ENCODE results near the gene TRIM66.

TRIM66 gene

DNA sequence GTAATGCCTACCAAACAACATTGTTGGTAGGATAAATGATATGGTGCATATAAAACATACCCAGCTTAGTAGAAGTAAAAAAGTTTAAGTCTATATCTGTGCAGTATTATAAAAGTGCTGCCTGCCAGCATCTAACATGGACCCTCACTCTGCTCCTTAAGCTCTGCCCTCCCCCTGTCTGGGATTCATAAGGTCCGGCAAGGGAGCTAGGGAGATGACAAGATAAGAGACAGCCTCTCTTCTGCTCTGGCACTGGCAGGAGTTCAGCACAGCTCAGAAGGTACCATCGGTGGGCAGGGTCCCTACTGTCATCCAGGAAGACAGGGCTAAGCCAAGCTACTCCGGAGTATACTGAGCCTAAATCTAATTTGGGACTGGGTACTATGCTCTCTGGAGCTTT, 42.8 kb downstream of the TRIM66 start:
- no peaks in the 10 kb centered on the region for H3K4me1 ChIP-seq (ENCODE audit: insufficient read depth, low read length)

DNA sequence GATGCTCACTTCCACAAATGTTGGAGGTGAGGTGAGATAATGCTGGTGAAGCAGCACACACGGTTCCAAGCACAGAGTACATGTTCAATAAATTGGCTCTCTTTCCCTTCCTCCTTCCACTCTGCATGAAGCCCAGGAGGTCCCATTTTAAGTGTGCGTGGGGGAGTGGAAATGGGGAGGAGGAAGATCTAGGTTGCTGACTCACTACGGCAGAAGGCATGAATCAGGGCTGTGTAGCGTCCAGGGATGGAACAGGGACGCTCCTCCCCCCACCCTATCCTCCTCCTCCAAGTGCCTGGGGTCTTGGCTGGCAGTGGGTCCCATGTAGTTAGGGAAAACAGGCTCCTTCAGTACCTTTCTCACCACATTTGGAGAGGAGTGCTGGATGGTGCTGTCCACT, 44.2 kb downstream of the TRIM66 start:
- Histone ChIP-seq H3K36me3 (ENCODE audit: insufficient read depth, low read length) (peaks cover 75% of the 10 kb centered on the region), H3K79me2 (ENCODE audit: insufficient read depth, low read length) (no peaks in the 10 kb centered on the region), H3K9ac (ENCODE audit: low read depth, low read length) (no peak overlapping the region), H3K9me3 (ENCODE audit: insufficient read depth, low read length, severe bottlenecking) (no peaks in the 10 kb centered on the region), H2AFZ (ENCODE audit: low read depth, low read length) (no peak overlapping the region), H3K27me3 (ENCODE audit: insufficient read depth, low read length, poor library complexity) (no peaks in the 10 kb centered on the region), H3K4me2 (ENCODE audit: insufficient read depth, low read length) (no peak overlapping the region), H3K4me3 (ENCODE audit: low read depth in 1 of 2, low read length in 2 of 2) (no peak overlapping the region), H4K20me1 (ENCODE audit: insufficient read depth, low read length) (no peaks in the 10 kb centered on the region), H3K4me1 (ENCODE audit: insufficient read depth, low read length) (no peaks in the 10 kb centered on the region), H3K27ac (ENCODE audit: low read length) (no peak overlapping the region)
- DNase-seq, result no peak
- ATAC-seq (ENCODE audit: insufficient read depth, low read depth), result no peak
- TF ChIP-seq, protein P1, sequence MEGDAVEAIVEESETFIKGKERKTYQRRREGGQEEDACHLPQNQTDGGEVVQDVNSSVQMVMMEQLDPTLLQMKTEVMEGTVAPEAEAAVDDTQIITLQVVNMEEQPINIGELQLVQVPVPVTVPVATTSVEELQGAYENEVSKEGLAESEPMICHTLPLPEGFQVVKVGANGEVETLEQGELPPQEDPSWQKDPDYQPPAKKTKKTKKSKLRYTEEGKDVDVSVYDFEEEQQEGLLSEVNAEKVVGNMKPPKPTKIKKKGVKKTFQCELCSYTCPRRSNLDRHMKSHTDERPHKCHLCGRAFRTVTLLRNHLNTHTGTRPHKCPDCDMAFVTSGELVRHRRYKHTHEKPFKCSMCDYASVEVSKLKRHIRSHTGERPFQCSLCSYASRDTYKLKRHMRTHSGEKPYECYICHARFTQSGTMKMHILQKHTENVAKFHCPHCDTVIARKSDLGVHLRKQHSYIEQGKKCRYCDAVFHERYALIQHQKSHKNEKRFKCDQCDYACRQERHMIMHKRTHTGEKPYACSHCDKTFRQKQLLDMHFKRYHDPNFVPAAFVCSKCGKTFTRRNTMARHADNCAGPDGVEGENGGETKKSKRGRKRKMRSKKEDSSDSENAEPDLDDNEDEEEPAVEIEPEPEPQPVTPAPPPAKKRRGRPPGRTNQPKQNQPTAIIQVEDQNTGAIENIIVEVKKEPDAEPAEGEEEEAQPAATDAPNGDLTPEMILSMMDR (IDR thresholded peaks at IDR 0.05; ENCODE audit: borderline replicate concordance, extremely low read depth, low read length, poor library complexity, severe bottlenecking), result no peak
- TF ChIP-seq EZH2 (IDR thresholded peaks at IDR 0.05; ENCODE audit: borderline replicate concordance, low read depth, low read length, severe bottlenecking), result no peak

More for the DNA sequence above, 42.8 kb downstream of the TRIM66 start:
- Histone ChIP-seq H3K4me3 (ENCODE audit: low read depth in 1 of 2, low read length in 2 of 2) (no peak overlapping the region), H3K79me2 (ENCODE audit: insufficient read depth, low read length) (no peaks in the 10 kb centered on the region), H2AFZ (ENCODE audit: low read depth, low read length) (no peak overlapping the region), H3K27me3 (ENCODE audit: insufficient read depth, low read length, poor library complexity) (no peaks in the 10 kb centered on the region), H4K20me1 (ENCODE audit: insufficient read depth, low read length) (no peaks in the 10 kb centered on the region), H3K4me2 (ENCODE audit: insufficient read depth, low read length) (no peak overlapping the region), H3K36me3 (ENCODE audit: insufficient read depth, low read length) (peaks cover 75% of the 10 kb centered on the region), H3K27ac (ENCODE audit: low read length) (no peak overlapping the region), H3K9me3 (ENCODE audit: insufficient read depth, low read length, severe bottlenecking) (no peaks in the 10 kb centered on the region), H3K9ac (ENCODE audit: low read depth, low read length) (no peak overlapping the region)
- no peak for DNase-seq
- ATAC-seq (ENCODE audit: insufficient read depth, low read depth), result no peak
- TF ChIP-seq EZH2 (IDR thresholded peaks at IDR 0.05; ENCODE audit: borderline replicate concordance, low read depth, low read length, severe bottlenecking), result no peak
- TF ChIP-seq, protein P1 (IDR thresholded peaks at IDR 0.05; ENCODE audit: borderline replicate concordance, extremely low read depth, low read length, poor library complexity, severe bottlenecking), result no peak

DNA sequence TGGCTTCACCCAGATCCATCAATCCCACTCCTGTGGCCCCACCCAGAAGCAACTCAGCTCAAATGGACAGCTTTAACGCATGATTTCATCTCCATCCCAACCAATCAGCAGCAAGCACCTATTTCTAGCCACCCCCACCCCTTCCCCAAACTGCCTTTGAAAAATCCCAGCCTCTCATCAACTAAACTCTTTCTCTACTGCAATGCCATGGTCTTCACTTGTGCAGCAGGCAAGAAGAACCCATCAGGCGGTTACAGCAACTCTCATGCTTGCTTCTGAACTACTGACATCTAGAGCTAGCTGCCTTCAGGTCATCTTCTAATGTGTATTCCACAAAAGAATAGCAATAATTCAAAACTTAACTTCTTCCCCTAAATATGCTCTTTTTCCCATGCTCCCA, 46.3 kb downstream of the TRIM66 start:
- TF ChIP-seq EZH2 (IDR thresholded peaks at IDR 0.05; ENCODE audit: borderline replicate concordance, low read depth, low read length, severe bottlenecking), result no peak
- TF ChIP-seq, protein P1 (IDR thresholded peaks at IDR 0.05; ENCODE audit: borderline replicate concordance, extremely low read depth, low read length, poor library complexity, severe bottlenecking), result no peak
- Histone ChIP-seq H3K36me3 (ENCODE audit: insufficient read depth, low read length) (peaks cover 62% of the 10 kb centered on the region), H3K9ac (ENCODE audit: low read depth, low read length) (no peak overlapping the region), H3K4me3 (ENCODE audit: low read depth in 1 of 2, low read length in 2 of 2) (no peak overlapping the region), H3K4me2 (ENCODE audit: insufficient read depth, low read length) (no peak overlapping the region), H3K27me3 (ENCODE audit: insufficient read depth, low read length, poor library complexity) (no peaks in the 10 kb centered on the region), H4K20me1 (ENCODE audit: insufficient read depth, low read length) (no peaks in the 10 kb centered on the region), H3K79me2 (ENCODE audit: insufficient read depth, low read length) (no peaks in the 10 kb centered on the region), H3K4me1 (ENCODE audit: insufficient read depth, low read length) (no peaks in the 10 kb centered on the region), H3K9me3 (ENCODE audit: insufficient read depth, low read length, severe bottlenecking) (no peaks in the 10 kb centered on the region), H2AFZ (ENCODE audit: low read depth, low read length) (no peak overlapping the region), H3K27ac (ENCODE audit: low read length) (no peak overlapping the region)
- DNase-seq (no peak), ATAC-seq (ENCODE audit: insufficient read depth, low read depth) (no peak)

DNA sequence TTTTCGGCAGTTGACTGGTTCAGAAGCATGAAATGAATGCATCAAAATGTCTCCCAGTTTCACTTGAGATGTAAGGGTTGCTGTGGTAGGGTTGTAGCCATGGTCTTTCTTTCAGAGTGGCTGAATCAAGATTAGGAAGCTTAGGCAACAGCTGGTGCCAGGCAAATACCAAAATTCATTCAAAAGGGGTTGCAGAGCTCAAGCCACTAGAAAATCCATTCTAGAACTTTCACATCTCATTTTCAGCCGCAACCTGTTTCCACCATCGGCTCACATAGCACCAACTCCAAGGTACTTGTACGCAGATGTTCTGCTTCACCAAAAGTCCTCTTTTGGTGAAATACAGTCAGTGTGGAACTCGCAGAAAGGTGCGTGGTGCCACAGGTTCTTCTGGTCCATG, 48.0 kb downstream of the TRIM66 start:
- Histone ChIP-seq H3K9ac (ENCODE audit: low read depth, low read length) (no peak overlapping the region), H3K4me2 (ENCODE audit: insufficient read depth, low read length) (no peak overlapping the region), H3K79me2 (ENCODE audit: insufficient read depth, low read length) (no peaks in the 10 kb centered on the region), H3K9me3 (ENCODE audit: insufficient read depth, low read length, severe bottlenecking) (no peaks in the 10 kb centered on the region), H3K4me3 (ENCODE audit: low read depth in 1 of 2, low read length in 2 of 2) (no peak overlapping the region), H2AFZ (ENCODE audit: low read depth, low read length) (no peak overlapping the region), H3K27me3 (ENCODE audit: insufficient read depth, low read length, poor library complexity) (no peaks in the 10 kb centered on the region), H3K27ac (ENCODE audit: low read length) (no peak overlapping the region), H3K36me3 (ENCODE audit: insufficient read depth, low read length) (peaks cover 48% of the 10 kb centered on the region), H3K4me1 (ENCODE audit: insufficient read depth, low read length) (no peaks in the 10 kb centered on the region), H4K20me1 (ENCODE audit: insufficient read depth, low read length) (no peaks in the 10 kb centered on the region)
- TF ChIP-seq, protein P1 (IDR thresholded peaks at IDR 0.05; ENCODE audit: borderline replicate concordance, extremely low read depth, low read length, poor library complexity, severe bottlenecking), result no peak
- TF ChIP-seq EZH2 (IDR thresholded peaks at IDR 0.05; ENCODE audit: borderline replicate concordance, low read depth, low read length, severe bottlenecking), result no peak
- no peak for ATAC-seq (ENCODE audit: insufficient read depth, low read depth)
- DNase-seq, result no peak
